T-helper 1 cell treated with Interleukin-12 subunit alpha and Interleukin-12 subunit beta and Interleukin-4 antibody, amounts not matched to agents 30 μg/mL and 1 μg/mL, for 36 hours (primary cell): Measurements from ENCODE around the gene EFCAB14.
"Not testable (repeated sequence)": the region's sequence is repeated elsewhere in the genome, so short reads cannot be mapped to it uniquely, and the experiment has no call there.

ENCODE experiments used
- H3K27ac Mint-ChIP-seq: one replicate; pipeline ENCODE4 v1.8.0; 2021; ENCODE audit warnings: mild to moderate bottlenecking, mixed read lengths
- H3K27me3 Mint-ChIP-seq: one replicate; pipeline ENCODE4 v1.8.0; 2021; ENCODE audit warnings: low read depth, mixed read lengths
- H3K36me3 Mint-ChIP-seq: one replicate; pipeline ENCODE4 v1.8.0; 2021; ENCODE audit warnings: low read depth, mixed read lengths
- H3K4me1 Mint-ChIP-seq: one replicate; pipeline ENCODE4 v1.8.0; 2021; ENCODE audit warnings: low read depth, mixed read lengths
- H3K4me3 Mint-ChIP-seq: one replicate; pipeline ENCODE4 v1.8.0; 2021; ENCODE audit warnings: mild to moderate bottlenecking, moderate library complexity, mixed read lengths
- H3K9me3 Mint-ChIP-seq: one replicate; pipeline ENCODE4 v1.8.0; 2021; ENCODE audit warnings: mixed read lengths

EFCAB14 gene

DNA sequence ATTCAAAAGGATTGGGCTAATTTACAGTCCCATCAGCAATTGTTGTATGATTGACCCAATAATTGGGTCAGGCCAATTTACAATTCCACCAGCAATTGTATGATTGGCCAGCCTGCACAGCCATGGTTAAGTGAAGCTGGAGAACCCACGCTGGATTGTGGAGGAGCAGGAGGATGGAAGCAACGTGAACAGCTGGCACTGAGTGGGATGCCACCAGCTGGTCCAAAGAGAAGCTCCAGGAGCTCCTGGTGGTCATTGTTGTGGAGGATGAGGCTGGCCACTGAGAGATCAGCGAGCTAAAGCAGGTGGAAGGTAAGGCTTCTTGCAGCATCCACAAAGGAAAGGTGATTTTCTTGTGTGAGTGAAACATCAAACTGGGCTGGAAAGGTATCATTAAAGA is 23.2 kb upstream of the EFCAB14 start:
- no peak overlapping the region for H3K27ac Mint-ChIP-seq
- no peaks in the 10 kb centered on the region for H3K36me3 Mint-ChIP-seq
- H3K4me3 Mint-ChIP-seq, result no peak overlapping the region
- H3K4me1 Mint-ChIP-seq, result no peaks in the 10 kb centered on the region
- peaks cover 31% of the 10 kb centered on the region for H3K27me3 Mint-ChIP-seq
- H3K9me3 Mint-ChIP-seq, result no peaks in the 10 kb centered on the region

DNA sequence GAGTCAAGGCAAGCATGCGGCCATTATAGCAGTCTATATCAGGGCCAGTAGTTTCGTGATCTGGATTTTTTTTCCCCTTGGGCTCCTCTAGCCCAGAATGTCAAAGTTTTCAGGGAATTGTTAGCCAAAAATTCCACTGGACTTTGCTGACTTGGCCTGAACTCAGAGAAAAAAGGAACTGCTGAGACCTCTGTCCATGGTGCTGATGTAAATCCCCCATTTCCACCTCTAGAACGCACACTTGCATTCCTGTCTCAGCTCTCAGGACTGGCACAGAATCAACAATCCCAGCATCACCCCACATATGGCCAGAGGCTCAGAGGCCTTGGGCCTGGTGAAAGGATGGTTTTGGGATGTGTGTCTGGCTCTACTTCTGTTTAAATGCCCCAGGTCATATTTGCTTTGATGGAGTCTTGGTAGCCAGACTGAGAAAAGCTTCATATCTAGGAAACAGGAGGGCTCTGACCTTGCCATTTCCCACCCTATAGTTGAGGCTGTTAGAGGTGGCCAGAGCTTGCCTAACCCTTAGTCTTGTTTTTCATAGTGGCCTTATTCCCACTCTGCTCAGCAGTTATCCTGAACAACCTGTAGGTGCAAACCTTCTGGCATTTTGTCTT is 16.9 kb upstream of the EFCAB14 start:
- Mint-ChIP-seq H3K36me3 (no peaks in the 10 kb centered on the region), H3K4me3 (no peak overlapping the region), H3K27me3 (peaks cover 18% of the 10 kb centered on the region), H3K27ac (no peak overlapping the region), H3K4me1 (no peaks in the 10 kb centered on the region), H3K9me3 (peaks cover 4% of the 10 kb centered on the region)

DNA sequence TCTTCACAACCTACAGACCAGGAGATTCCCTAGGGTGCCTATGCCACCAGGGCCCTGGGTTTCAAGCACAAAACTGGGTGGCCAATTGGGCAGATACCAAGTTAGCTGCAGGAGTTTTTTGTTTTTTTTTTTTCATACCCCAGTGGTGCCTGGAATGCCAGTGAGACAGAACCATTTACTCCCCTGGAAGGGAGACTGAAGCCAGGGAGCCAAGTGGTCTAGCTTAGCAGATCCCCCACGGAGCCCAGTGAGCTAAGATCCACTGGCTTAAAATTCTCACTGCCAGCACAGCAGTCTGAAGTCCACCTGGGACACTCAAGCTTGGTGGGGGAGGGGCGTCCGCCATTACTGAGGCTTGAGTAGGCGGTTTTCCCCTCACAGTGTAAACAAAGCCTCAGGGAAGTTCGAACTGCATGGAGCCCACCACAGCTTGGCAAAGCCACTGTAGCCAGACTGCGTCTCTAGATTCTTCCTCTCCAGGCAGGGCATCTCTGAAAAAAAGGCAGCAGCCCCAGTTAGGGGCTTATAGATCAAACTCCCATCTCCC is 9.5 kb upstream of the EFCAB14 start:
- not testable (repeated sequence) for H3K27ac Mint-ChIP-seq, H3K4me1 Mint-ChIP-seq
- H3K27me3 Mint-ChIP-seq, result peaks cover 50% of the 10 kb centered on the region

DNA sequence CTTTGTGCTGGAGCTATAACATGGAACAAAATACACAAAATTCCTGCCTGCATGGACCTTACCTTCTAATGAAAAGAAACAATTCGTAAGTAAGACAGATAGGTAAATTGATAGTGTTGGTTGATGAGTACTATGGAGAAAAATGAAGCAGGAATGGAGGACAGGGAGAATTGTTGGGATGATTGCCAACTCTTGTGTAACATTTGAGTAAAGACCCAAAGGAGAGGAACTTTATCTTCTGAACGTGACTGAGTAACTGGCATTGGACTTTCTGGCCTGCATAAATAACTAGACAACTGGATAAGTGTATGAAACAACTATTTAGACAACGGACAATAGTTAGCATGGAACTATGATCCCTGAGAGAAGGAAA is 6.8 kb upstream of the EFCAB14 start:
- peaks cover 39% of the 10 kb centered on the region for H3K27me3 Mint-ChIP-seq

More for the DNA sequence above, 9.5 kb upstream of the EFCAB14 start:
- H3K4me3 Mint-ChIP-seq, H3K9me3 Mint-ChIP-seq, H3K36me3 Mint-ChIP-seq: not testable (repeated sequence)

DNA sequence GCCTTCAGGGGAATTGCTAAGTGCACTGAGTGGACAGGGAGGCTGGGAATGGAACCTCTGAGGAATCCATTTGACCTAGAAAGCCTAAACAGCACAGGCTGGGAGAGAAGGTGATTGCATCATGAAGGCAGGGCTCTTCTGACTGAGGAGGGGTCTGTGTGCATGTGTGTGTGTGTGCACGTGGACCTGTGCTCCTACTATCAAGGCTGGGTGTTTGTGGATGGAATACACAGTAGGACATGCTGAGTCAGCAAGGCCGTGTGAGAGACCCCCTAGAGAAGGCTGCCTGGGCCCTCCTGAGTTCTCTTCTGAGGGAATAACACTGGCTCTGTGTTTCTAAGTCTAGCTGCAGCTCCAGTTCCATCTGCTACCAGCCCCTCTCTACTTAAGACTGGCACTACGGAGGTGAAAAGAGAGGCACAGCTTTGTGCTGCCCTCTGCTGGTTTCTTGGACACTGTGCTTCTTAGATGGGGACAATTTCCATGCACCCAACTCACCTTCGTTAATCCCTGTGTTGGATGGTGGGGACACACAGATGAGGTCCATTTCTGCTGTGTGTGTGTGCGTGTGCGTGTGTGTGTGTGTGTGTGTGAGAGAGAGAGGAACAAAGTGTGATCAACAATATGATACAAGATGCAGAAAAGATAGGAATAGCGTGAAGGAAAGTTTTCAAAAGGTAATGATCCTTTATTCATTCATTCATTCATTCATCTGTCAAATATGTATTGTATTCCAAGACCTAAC is 6.2 kb upstream of the EFCAB14 start:
- Mint-ChIP-seq H3K4me1 (no peaks in the 10 kb centered on the region), H3K36me3 (no peaks in the 10 kb centered on the region), H3K4me3 (no peak overlapping the region), H3K27ac (no peak overlapping the region), H3K27me3 (peaks cover 34% of the 10 kb centered on the region), H3K9me3 (no peaks in the 10 kb centered on the region)

More for the DNA sequence above, 6.8 kb upstream of the EFCAB14 start:
- Mint-ChIP-seq H3K9me3 (no peaks in the 10 kb centered on the region), H3K36me3 (no peaks in the 10 kb centered on the region), H3K4me1 (no peaks in the 10 kb centered on the region), H3K4me3 (no peak overlapping the region), H3K27ac (no peak overlapping the region)

DNA sequence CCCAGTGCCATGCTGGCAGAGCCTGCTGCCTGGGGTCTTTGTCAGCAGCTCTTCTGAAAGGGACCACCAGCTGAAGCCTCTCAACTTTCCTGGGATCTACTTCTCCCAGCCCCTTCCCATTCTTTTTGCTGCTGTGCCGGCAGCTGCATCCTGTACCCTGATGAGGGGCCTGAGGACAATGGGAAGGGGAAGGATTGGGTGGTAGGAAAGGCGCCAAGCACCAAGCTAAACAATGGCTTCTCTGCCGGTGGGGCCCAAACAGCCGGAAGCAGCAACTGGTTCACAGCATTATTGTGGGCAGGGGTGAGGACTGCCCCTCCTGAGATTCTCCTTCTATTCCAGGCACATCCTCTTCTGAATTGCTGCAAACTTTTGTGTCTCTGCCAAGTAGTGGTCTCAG is 5.0 kb upstream of the EFCAB14 start:
- Mint-ChIP-seq H3K4me1 (peaks cover 7% of the 10 kb centered on the region), H3K36me3 (no peaks in the 10 kb centered on the region), H3K4me3 (no peak overlapping the region), H3K27me3 (peaks cover 24% of the 10 kb centered on the region), H3K9me3 (no peaks in the 10 kb centered on the region), H3K27ac (no peak overlapping the region)

DNA sequence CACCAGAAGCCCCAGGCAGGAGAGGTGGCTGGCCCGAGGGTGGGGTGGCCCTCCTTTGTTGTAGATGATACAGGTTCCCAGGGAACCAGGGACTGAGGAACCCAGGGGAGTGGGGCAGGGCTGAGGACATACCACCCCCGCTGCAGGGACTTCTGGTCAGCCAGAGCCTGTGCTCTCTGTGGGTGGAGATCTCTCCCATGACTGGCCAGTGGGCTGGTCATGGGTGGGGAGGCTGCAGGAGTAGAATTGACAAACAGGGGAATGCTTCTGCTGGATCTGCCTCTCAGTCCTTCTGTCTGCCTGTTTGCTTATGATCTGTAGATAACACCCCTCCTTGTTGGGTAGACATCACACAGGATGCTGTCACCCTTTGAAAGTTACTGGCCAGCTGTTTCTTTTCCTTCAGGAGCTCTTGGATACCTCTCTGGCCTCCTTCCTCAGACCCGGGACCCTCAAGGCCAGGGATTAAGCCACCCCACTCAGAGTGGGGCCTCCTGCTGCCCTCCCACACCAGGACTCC is 2.8 kb upstream of the EFCAB14 start:
- H3K9me3 Mint-ChIP-seq, result no peaks in the 10 kb centered on the region
- H3K27me3 Mint-ChIP-seq, result peaks cover 15% of the 10 kb centered on the region
- H3K4me3 Mint-ChIP-seq, result no peak overlapping the region
- peaks cover 23% of the 10 kb centered on the region for H3K4me1 Mint-ChIP-seq
- H3K27ac Mint-ChIP-seq, result no peak overlapping the region
- peaks cover 10% of the 10 kb centered on the region for H3K36me3 Mint-ChIP-seq

DNA sequence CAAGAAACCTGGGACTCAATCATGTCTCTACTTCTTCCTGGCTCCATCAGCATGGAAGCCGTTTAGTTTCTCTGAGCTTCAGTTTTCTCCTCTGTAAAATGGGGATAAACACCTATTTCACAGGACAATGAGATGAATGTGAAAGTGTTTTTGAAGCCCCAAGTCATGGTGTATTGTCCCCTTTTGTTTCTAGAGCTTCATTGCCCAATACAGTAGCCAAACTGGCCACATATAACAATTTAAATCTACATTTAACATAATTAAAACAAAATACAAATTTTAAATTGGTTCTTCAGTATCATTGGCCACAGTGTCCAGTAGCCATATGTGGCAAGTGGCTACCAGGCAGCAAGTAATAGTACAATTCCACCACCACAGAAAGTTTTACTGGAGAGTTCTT is 2.3 kb upstream of the EFCAB14 start:
- Mint-ChIP-seq H3K36me3 (peaks cover 13% of the 10 kb centered on the region), H3K4me3 (no peak overlapping the region)

DNA sequence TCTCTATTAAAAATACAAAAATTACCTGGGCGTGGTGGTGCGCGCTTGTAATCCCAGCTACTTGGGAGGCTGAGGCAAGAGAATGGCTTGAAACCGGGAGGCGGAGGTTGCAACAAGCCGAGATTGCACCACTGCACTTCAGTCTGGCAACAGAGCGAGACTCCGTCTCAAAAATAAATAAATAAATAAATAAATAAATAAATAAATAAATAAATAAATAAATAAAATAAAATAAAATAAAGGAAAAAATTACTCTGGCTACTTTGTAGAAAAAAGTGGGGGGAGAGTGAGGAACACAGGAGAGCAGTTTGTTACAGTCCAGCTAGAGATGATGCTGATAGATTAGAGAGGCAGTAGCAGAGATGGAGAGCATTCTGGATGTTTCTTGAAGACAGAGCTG is 1.4 kb upstream of the EFCAB14 start:
- Mint-ChIP-seq H3K4me1 (peaks cover 33% of the 10 kb centered on the region), H3K36me3 (peaks cover 18% of the 10 kb centered on the region)
- not testable (repeated sequence) for H3K4me3 Mint-ChIP-seq, H3K27me3 Mint-ChIP-seq, H3K27ac Mint-ChIP-seq, H3K9me3 Mint-ChIP-seq

More for the DNA sequence above, 2.3 kb upstream of the EFCAB14 start:
- Mint-ChIP-seq H3K27ac (no peak overlapping the region), H3K9me3 (no peaks in the 10 kb centered on the region), H3K4me1 (peaks cover 29% of the 10 kb centered on the region), H3K27me3 (peaks cover 9% of the 10 kb centered on the region)

DNA sequence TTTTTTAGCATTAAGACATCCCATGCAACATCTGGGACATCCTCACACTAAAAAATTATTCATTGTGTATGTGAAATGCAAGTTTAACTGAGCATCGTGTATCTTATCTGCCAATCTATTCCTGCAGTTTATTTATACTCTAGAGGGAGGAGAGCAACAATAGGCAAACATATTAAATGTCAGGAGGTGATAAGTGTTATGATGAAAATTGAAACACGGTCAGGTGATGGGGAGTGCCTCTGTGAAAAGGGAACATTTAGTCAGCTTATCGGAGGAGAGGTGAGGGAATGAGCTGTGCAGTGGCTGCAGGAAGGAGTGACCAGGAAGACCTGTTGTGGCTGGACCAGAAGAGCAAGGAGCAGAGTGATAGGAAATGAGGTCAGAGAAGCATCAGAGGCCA is 775 bp upstream of the EFCAB14 start:
- Mint-ChIP-seq H3K4me1 (peaks cover 35% of the 10 kb centered on the region), H3K36me3 (peaks cover 21% of the 10 kb centered on the region), H3K27me3 (no peaks in the 10 kb centered on the region), H3K4me3 (peak overlapping the region; percentile 81), H3K9me3 (no peaks in the 10 kb centered on the region), H3K27ac (peak overlapping the region; percentile 79)

DNA sequence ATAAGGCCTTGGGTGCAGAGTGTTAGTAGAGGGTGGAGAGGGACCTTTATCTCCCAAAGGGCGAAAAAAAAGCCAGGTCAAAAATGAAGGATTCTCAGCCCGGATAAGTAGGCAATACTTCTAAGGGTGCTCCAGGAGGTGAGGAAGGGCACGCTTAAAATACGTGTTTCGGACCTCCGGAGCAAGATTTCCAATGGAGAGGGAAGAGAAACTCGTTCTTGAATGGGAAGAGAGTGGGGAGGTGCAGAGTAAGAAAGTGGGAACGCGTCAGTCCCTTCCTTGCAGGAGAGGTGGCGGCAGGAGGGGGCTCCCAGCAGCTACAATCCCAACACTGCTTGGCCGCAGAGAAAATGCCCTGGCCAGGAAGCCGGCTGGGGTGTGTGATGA is 581 bp downstream of the EFCAB14 start:
- Mint-ChIP-seq H3K27ac (peak overlapping the region; percentile 92), H3K4me1 (peaks cover 35% of the 10 kb centered on the region), H3K27me3 (no peaks in the 10 kb centered on the region), H3K36me3 (peaks cover 21% of the 10 kb centered on the region), H3K4me3 (peak overlapping the region; percentile 92), H3K9me3 (no peaks in the 10 kb centered on the region)

DNA sequence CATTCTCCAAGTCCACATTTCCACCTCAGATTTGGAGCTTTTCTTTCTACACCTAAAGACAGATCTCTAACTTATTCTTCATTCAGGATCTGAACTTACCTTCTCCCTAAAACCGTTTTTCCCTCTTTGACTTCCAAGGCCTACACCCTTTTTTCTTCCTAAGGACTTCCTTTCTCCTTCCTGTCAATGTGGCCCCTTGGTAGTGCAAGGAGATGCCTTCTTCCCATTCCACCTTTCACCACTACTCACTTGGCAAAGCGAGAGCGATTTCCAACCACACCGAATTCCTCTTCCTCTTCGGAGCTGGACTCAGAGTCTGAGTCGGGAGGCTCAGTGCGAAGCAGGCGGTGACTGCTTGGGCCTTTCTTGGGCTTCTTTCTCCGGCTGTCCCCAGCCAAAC is 1.3 kb downstream of the EFCAB14 start:
- peak overlapping the region; percentile 92 for H3K27ac Mint-ChIP-seq
- H3K9me3 Mint-ChIP-seq, result no peaks in the 10 kb centered on the region
- peak overlapping the region; percentile 92 for H3K4me3 Mint-ChIP-seq
- H3K36me3 Mint-ChIP-seq, result peaks cover 21% of the 10 kb centered on the region
- H3K27me3 Mint-ChIP-seq, result no peaks in the 10 kb centered on the region
- H3K4me1 Mint-ChIP-seq, result peaks cover 35% of the 10 kb centered on the region

DNA sequence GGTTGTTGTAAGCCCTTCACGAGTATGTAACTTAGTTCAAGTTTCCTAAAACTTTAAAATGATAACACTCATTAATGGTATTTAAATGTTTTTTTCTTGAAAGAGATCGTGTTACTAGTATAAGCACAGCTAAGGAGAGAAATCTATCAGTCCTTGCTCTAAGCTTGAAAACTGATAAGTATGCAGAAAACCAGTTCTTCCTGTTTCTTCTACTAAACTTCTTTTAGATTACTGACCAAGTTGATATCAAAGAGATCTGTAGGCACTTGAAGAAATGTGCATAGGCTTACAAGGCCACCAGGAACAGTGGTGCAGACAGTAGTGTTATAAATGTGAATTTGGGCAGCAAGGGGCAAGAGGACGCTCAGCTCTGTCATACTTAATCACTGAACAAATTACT is 3.9 kb downstream of the EFCAB14 start:
- H3K9me3 Mint-ChIP-seq, result no peaks in the 10 kb centered on the region
- H3K4me1 Mint-ChIP-seq, result peaks cover 38% of the 10 kb centered on the region
- no peak overlapping the region for H3K4me3 Mint-ChIP-seq
- H3K27me3 Mint-ChIP-seq, result no peaks in the 10 kb centered on the region
- H3K27ac Mint-ChIP-seq, result no peak overlapping the region
- H3K36me3 Mint-ChIP-seq, result peaks cover 27% of the 10 kb centered on the region

DNA sequence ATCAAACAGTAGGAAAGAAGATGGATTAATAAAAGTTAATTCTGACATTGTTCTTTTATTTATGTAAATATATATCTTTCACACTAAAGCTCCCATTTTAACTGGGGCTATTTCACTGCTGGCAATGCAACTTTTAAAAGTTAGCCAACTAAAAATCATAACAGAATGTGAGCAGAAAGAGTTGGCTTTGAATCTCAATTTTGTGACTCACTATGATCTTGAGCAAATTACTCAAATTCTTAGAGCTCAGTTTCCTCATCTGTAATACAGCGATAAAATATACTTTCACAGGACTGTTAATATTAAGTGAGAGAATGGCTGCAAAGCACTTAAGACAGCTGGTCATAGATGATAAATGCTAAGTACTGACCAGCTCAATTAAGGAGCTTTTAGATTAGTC is 10.8 kb downstream of the EFCAB14 start:
- Mint-ChIP-seq H3K27me3 (no peaks in the 10 kb centered on the region), H3K36me3 (peaks cover 41% of the 10 kb centered on the region), H3K4me3 (no peak overlapping the region), H3K4me1 (peaks cover 2% of the 10 kb centered on the region), H3K9me3 (no peaks in the 10 kb centered on the region), H3K27ac (no peak overlapping the region)

DNA sequence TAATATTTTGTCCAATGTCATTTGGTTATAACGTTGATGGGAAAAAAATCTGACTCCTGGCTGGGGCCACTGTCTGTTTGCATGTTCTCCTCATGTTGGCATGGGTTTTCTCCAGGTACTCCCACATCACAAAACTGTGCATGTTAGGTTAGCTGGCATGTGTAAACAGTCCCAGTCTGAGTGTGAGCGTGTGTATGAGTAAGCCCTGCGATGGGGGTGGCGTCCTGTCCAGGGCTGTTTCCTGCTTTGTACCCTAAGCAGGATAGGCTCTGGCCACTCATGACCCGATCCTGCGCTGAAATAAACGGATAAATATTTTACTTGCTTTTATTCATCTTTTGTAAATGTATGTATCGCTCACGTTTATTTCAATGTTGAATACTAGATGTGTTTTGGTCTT is 13.5 kb downstream of the EFCAB14 start:
- H3K27ac Mint-ChIP-seq, result no peak overlapping the region
- H3K27me3 Mint-ChIP-seq, result no peaks in the 10 kb centered on the region
- no peaks in the 10 kb centered on the region for H3K9me3 Mint-ChIP-seq
- no peak overlapping the region for H3K4me3 Mint-ChIP-seq
- peaks cover 4% of the 10 kb centered on the region for H3K4me1 Mint-ChIP-seq
- peaks cover 46% of the 10 kb centered on the region for H3K36me3 Mint-ChIP-seq
